ENCODE data around the gene NEURL1B.

DNA sequence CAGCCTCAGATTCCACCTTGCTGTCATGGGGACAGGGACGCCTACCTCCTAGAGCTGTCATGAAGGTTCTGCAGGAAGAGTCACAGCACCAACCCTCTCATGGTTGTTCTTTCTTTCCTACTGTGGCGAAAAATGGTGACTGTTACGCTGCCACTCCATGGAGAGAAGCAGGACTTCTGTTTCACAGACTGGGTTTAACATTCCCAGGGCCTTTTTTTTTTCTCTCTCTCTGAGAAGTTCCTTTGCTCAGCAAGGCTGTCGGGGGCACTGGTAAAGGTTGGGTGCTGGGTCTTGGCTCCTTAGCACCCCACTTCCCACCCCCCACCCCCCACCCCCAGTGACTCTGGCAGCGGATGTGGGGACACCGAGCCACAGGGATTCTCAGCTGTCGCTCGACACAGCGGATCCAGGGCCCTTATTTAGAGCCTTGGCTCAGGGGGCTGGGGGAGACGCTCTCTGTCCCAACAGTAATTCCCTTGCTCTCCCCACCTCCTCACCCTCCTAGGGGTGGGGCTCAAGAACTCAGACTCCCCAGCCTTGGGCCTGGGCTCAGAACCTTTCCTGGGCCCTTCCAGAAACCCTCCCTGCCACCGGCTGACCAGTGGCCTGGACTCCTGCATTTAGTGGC lies 95.6 kb downstream of the NEURL1B start:
- TF ChIP-seq BHLHE40 (IDR thresholded peaks at IDR 0.05; ENCODE audit: borderline replicate concordance) (no peak), SP1 (IDR thresholded peaks at IDR 0.05) (no peak), SUZ12 (IDR thresholded peaks at IDR 0.05) (no peak), ELF4 (IDR thresholded peaks at IDR 0.05) (no peak), TARDBP (IDR thresholded peaks at IDR 0.05) (no peak), ARNT (IDR thresholded peaks at IDR 0.05) (no peak), FOXM1 (IDR thresholded peaks at IDR 0.05; ENCODE audit: borderline replicate concordance) (no peak), ZNF384 (IDR thresholded peaks at IDR 0.05) (no peak), FOXK2 (IDR thresholded peaks at IDR 0.05) (no peak), NFRKB (IDR thresholded peaks at IDR 0.05) (no peak), LEF1 (IDR thresholded peaks at IDR 0.05; ENCODE audit: borderline replicate concordance) (no peak)
- TF ChIP-seq, protein P1, sequence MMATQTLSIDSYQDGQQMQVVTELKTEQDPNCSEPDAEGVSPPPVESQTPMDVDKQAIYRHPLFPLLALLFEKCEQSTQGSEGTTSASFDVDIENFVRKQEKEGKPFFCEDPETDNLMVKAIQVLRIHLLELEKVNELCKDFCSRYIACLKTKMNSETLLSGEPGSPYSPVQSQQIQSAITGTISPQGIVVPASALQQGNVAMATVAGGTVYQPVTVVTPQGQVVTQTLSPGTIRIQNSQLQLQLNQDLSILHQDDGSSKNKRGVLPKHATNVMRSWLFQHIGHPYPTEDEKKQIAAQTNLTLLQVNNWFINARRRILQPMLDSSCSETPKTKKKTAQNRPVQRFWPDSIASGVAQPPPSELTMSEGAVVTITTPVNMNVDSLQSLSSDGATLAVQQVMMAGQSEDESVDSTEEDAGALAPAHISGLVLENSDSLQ (IDR thresholded peaks at IDR 0.05), result no peak

Measured in HEK293T (cell line).